ENCODE measurements around the gene POU6F2. TPM values are rescaled to one million over a fixed set of nuclear protein-coding genes. Genes with fewer than 3 reads are reported as not detected.

POU6F2 gene
- total RNA-seq, 1 donor = under 0.01 TPM

- DNase-seq (ENCODE audit: low read depth) = no peak
- no peak for TF ChIP-seq CTCF (IDR thresholded peaks at IDR 0.05; ENCODE audit: insufficient read depth, low read depth, low read length)
- H3K4me3 ChIP-seq (ENCODE audit: low read depth, low read length) = no peak overlapping the region
Measured at GRCh38 chr7:39161903-39162302, 184.2 kb downstream of the POU6F2 start.

GRCh38 chr7:39164887-39165286 is 187.2 kb downstream of the POU6F2 start:
- DNase-seq (ENCODE audit: low read depth) = no peak
- TF ChIP-seq CTCF (IDR thresholded peaks at IDR 0.05; ENCODE audit: insufficient read depth, low read depth, low read length) = no peak

GRCh38 chr7:39168403-39169098 is 190.8 kb downstream of the POU6F2 start:
- H3K4me3 ChIP-seq (ENCODE audit: low read depth, low read length) = no peak overlapping the region
- peak; percentile 18 for DNase-seq (ENCODE audit: low read depth)
- no peak for TF ChIP-seq CTCF (IDR thresholded peaks at IDR 0.05; ENCODE audit: insufficient read depth, low read depth, low read length)

More at GRCh38 chr7:39164887-39165286, 187.2 kb downstream of the POU6F2 start:
- no peak overlapping the region for H3K4me3 ChIP-seq (ENCODE audit: low read depth, low read length)

GRCh38 chr7:39172137-39172536 is 194.4 kb downstream of the POU6F2 start:
- DNase-seq (ENCODE audit: low read depth) = no peak

GRCh38 chr7:39181398-39181797 is 203.7 kb downstream of the POU6F2 start:
- TF ChIP-seq CTCF (IDR thresholded peaks at IDR 0.05; ENCODE audit: insufficient read depth, low read depth, low read length) = no peak
- no peak overlapping the region for H3K4me3 ChIP-seq (ENCODE audit: low read depth, low read length)
- no peak for DNase-seq (ENCODE audit: low read depth)

More at GRCh38 chr7:39172137-39172536, 194.4 kb downstream of the POU6F2 start:
- TF ChIP-seq CTCF (IDR thresholded peaks at IDR 0.05; ENCODE audit: insufficient read depth, low read depth, low read length) = no peak
- H3K4me3 ChIP-seq (ENCODE audit: low read depth, low read length) = no peak overlapping the region

GRCh38 chr7:39183796-39184195 is 206.1 kb downstream of the POU6F2 start:
- no peak for TF ChIP-seq CTCF (IDR thresholded peaks at IDR 0.05; ENCODE audit: insufficient read depth, low read depth, low read length)

GRCh38 chr7:39184391-39184790 is 206.7 kb downstream of the POU6F2 start:
- DNase-seq (ENCODE audit: low read depth) = no peak
- TF ChIP-seq CTCF (IDR thresholded peaks at IDR 0.05; ENCODE audit: insufficient read depth, low read depth, low read length) = no peak
- H3K4me3 ChIP-seq (ENCODE audit: low read depth, low read length) = no peak overlapping the region

More at GRCh38 chr7:39183796-39184195, 206.1 kb downstream of the POU6F2 start:
- H3K4me3 ChIP-seq (ENCODE audit: low read depth, low read length) = no peak overlapping the region
- no peak for DNase-seq (ENCODE audit: low read depth)

All from fibroblast of villous mesenchyme (primary cell).